Mesodermal cell (in vitro differentiated cells): ENCODE data around the gene PLA2G4A.

Experiments
- H3K27ac ChIP-seq: 2 replicates; pipeline ENCODE4 v1.7.0; 2013; ENCODE audit warnings: mild to moderate bottlenecking, low read depth, low read length, moderate library complexity; ENCODE audit not compliant: severe bottlenecking
- H3K36me3 ChIP-seq: 2 replicates; pipeline ENCODE4 v1.7.1; 2013; ENCODE audit warnings: mild to moderate bottlenecking, low read length, moderate library complexity; ENCODE audit not compliant: control insufficient read depth, insufficient read depth
- H3K4me1 ChIP-seq: one replicate; pipeline ENCODE4 v1.7.1; 2013; ENCODE audit warnings: mild to moderate bottlenecking, low read length; ENCODE audit not compliant: insufficient read depth, control insufficient read depth, poor library complexity, severe bottlenecking
- H3K4me3 ChIP-seq: 2 replicates; pipeline ENCODE4 v1.7.0; 2013; ENCODE audit warnings: low read length, control low read depth, mild to moderate bottlenecking; ENCODE audit not compliant: insufficient read depth, poor library complexity, severe bottlenecking; ENCODE audit errors: extremely low read depth
- H3K9me3 ChIP-seq: 2 replicates; pipeline ENCODE4 v1.7.1; 2013; ENCODE audit warnings: mild to moderate bottlenecking, low read length, moderate library complexity; ENCODE audit not compliant: control insufficient read depth
- WGBS, 2 experiments: methylation state at CpG; one replicate each; pipeline ENCODE4 v1.1.5; 2013; ENCODE audit warnings: missing lambda C conversion rate in 2 of 2; ENCODE audit not compliant: insufficient coverage in 2 of 2; 5-methylcytosine and 5-hydroxymethylcytosine counted together

The PLA2G4A gene

DNA sequence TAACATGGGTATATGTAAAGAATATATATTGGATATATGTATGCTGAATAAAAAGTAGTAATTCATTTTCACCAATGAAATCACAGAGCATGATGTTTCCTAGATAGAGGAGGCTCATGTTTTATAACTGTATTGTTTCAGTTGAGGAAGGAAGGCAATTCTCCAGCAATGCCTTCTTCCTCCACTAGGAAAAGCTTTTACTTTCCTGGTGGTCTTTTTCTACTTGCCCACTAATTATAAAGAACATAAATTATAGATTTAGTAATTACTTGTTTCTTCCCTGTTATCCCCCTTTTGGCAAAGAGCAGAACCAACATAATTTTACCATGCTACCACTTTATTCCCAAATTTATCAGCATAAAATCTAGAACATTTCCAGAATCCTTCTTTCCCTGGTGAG, 159.0 kb downstream of the PLA2G4A start:
- Histone ChIP-seq H3K36me3 (no peaks in the 10 kb centered on the region), H3K9me3 (no peaks in the 10 kb centered on the region), H3K27ac (no peak overlapping the region), H3K4me3 (no peak overlapping the region), H3K4me1 (no peaks in the 10 kb centered on the region)

DNA sequence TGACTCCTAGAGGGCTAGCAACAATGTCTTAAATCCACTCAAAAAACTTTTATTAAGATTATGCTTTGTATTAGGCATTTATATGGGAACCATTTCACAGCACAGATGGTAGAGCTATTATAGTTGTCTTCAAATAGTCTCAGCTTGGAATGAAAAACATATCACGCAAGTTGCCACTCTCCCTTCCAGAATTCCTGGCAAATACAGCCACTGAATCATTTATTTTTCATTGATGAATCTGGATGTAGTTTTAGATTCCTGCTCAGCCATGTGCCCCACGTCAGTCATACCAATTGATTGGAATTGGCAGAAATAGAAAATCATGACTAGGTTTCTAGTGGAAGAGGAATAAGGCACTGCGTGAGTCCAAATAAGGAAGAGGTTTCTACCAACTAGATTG, 165.2 kb downstream of the PLA2G4A start:
- 67% methylated on average over 1 of the region's 3 CpGs for WGBS, 2 experiments
- H3K4me1 ChIP-seq, result no peaks in the 10 kb centered on the region
- no peak overlapping the region for H3K27ac ChIP-seq
- no peak overlapping the region for H3K4me3 ChIP-seq
- H3K36me3 ChIP-seq, result no peaks in the 10 kb centered on the region
- H3K9me3 ChIP-seq, result no peaks in the 10 kb centered on the region

DNA sequence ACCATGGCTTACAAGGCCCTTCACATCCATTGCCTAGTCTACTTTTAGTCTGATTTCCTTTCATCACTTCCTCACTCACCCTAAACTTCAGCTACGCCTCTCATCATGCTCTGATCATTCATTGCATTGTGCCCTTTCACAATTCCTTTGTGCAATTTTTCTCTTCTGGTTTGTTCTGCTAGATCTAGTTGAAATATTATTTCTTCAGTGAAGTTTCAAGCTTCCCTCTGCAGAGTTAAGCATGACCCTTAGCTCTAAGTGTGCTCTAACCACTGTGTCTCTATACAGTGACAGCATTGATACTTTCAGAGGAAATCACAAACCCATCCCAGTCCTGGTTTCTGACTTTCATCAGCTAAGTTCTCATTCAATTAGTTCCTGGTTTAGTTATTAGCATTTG, 166.1 kb downstream of the PLA2G4A start:
- H3K4me3 ChIP-seq, result no peak overlapping the region
- H3K9me3 ChIP-seq, result no peaks in the 10 kb centered on the region
- 100% methylated on average over 1 of the region's 1 CpG for WGBS, 2 experiments
- H3K4me1 ChIP-seq, result no peaks in the 10 kb centered on the region
- H3K27ac ChIP-seq, result no peak overlapping the region
- no peaks in the 10 kb centered on the region for H3K36me3 ChIP-seq

DNA sequence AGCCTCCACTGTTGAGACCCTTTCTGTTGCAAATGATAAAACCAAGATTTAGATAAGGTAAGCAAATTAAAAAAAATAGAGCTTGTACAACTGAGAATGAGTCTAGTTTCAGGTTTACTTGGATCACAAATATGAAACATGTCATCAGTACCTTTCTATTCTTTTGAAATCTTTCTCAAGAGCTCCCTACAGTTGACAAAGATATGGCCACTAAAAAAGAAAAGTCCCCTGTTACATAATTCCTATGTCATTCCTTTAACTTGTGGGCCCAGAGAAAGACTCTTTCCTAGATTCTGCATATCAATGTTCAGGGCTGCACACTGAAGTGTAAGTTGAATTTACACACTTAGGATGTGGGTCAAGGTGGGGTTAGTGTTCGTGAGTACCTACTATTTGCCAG, 168.1 kb downstream of the PLA2G4A start:
- Histone ChIP-seq H3K36me3 (no peaks in the 10 kb centered on the region), H3K4me1 (no peaks in the 10 kb centered on the region), H3K9me3 (no peaks in the 10 kb centered on the region), H3K4me3 (no peak overlapping the region), H3K27ac (no peak overlapping the region)
- WGBS, 2 experiments, result 100% methylated on average over 1 of the region's 1 CpG; no CpG with 5 or more reads in 1 of the 2 experiments

DNA sequence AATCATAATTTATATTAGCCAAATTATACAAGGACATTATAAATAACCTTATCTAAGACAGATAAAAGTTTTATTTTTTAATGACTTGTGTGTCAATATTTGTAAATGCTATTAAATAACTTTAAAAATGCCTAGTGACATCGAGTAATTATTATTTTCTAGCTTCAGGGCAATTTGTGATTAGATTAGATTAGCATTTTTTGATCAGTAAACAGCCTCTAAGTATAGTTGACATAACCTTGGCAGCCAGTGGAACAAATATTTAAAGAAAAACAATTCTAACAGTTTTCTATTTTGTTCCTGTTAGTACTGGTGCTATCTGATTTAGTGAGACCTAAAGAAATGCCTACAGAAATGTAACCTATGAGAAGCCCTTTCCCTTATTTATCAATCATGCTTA, 169.1 kb downstream of the PLA2G4A start:
- no CpG with 5 or more reads among the region's 1 CpG for WGBS, 2 experiments
- H3K4me1 ChIP-seq, result no peaks in the 10 kb centered on the region
- no peak overlapping the region for H3K4me3 ChIP-seq
- H3K36me3 ChIP-seq, result no peaks in the 10 kb centered on the region
- no peak overlapping the region for H3K27ac ChIP-seq
- H3K9me3 ChIP-seq, result no peaks in the 10 kb centered on the region

DNA sequence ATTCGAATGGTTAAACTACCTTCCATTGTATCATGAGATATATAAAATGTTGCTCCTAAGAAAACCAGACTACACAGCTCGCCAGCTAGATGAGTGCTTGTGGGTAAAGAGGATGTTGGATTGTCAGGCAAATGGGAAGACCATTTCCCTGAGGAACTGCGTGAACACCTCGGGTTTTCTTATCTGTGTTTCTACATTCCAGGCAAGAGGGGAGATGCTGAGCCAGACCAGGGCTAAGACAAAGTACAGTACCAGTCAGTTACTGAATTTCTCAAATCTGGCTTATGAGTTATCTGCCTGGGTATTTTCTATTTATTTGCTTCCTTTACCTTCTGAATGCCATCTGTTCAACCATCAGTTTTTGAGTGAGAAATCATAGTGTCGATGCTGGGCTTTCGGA, 170.8 kb downstream of the PLA2G4A start:
- Histone ChIP-seq H3K36me3 (no peaks in the 10 kb centered on the region), H3K9me3 (no peaks in the 10 kb centered on the region), H3K4me3 (no peak overlapping the region), H3K4me1 (no peaks in the 10 kb centered on the region), H3K27ac (no peak overlapping the region)
- WGBS, 2 experiments, result 83 to 85% methylated on average over 4 to 5 of the region's 6 CpGs

DNA sequence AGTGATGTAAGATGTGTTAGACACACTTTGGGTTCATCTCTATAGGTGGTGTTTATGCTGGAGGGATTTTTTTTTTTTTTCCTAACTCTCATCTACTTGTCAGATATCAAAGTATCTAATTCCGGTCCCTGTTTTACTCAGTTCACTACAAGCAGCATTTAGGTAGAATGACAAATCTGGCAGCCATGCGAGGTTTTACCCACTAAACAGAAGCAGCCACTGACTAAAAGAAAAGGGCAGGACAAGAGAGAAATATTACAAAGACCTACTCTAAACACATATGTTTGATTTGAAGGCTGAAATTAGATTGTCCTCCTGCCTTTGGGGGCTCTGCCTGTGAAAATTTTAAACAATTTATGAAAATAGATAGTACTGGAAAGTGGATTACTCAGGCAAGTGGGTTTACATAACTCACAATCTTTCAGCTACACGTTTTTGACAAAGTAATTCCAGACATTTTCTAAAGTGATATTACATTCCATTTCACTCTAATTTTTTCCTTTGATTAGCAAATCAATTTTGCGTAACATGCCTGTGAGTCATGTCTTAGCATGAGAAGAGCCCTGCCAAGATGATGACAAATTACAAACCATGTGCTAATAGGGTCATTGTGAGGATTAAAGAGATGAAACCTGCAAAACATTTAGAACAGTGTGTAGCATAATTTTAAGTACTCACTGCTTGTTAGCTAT, 172.6 kb downstream of the PLA2G4A start:
- Histone ChIP-seq H3K4me3 (no peak overlapping the region), H3K27ac (no peak overlapping the region), H3K4me1 (no peaks in the 10 kb centered on the region), H3K36me3 (no peaks in the 10 kb centered on the region), H3K9me3 (no peaks in the 10 kb centered on the region)
- WGBS, 2 experiments, result 100% methylated on average over 1 of the region's 4 CpGs; no CpG with 5 or more reads in 1 of the 2 experiments

DNA sequence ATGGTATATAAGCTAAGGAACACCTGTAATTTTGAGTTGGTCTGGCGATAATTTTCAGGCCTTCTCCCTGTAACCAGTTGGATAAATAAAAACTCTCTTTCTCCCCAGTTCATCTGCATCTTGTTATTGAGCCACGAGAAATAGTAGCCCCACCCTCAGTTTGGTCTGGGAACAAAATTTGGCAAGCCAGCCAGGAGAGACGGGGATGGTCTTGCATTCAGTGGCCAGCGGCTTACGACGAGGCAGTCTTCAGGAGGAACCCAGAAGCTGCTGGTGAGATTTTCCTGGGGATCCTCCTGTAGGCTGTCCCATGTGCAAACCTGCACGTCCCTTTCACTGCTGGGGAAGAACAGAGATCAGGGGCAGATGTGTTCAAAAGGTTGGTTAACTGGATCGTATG, 174.6 kb downstream of the PLA2G4A start:
- peaks cover 4% of the 10 kb centered on the region for H3K9me3 ChIP-seq
- no peaks in the 10 kb centered on the region for H3K4me1 ChIP-seq
- WGBS, 2 experiments, result 86 to 95% methylated on average over 7 of the region's 8 CpGs
- H3K36me3 ChIP-seq, result no peaks in the 10 kb centered on the region
- no peak overlapping the region for H3K4me3 ChIP-seq
- no peak overlapping the region for H3K27ac ChIP-seq

DNA sequence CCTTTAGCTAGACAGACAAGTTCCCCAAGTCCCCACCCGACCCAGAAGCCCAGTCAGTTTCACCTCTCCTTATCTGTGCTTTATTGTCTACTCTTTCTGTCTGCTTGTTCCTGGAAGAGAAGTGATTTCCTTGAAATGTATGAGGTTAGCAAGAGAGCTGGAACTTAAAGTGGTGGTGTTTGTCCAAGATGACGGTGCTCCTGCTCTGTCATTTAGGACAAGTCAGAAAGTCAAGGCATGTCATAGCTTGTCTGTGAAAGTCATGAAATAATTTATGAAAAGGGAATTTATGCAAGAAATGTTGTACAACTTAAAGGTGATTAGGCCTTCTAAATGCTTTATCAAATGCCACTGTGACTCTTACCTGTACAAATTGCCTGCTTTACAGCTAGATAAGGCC, 178.1 kb downstream of the PLA2G4A start:
- no peak overlapping the region for H3K4me3 ChIP-seq
- H3K36me3 ChIP-seq, result no peaks in the 10 kb centered on the region
- no peaks in the 10 kb centered on the region for H3K4me1 ChIP-seq
- 80 to 100% methylated on average over 1 to 2 of the region's 2 CpGs for WGBS, 2 experiments
- H3K27ac ChIP-seq, result no peak overlapping the region
- peaks cover 9% of the 10 kb centered on the region for H3K9me3 ChIP-seq

DNA sequence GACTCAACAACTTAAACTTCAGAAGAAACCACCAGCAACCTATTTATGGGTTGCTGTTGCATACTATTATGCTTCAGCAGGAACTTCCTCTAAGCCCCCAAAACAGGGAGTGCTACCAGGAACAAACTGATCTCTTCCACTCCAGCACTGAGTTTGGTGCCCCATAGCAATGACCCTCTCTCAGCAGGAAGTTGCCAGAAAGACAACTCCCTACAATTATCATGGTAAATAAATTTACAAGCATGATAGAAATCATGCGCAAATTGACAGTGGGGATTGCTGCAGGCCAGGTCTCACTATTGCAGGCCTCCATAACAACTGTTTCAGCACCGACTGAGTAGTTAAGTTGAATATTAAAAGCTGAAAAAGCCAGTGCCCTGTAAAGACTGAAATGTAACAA, 180.6 kb downstream of the PLA2G4A start:
- H3K4me3 ChIP-seq, result no peak overlapping the region
- no peaks in the 10 kb centered on the region for H3K4me1 ChIP-seq
- H3K36me3 ChIP-seq, result no peaks in the 10 kb centered on the region
- H3K9me3 ChIP-seq, result peaks cover 9% of the 10 kb centered on the region
- 83 to 100% methylated on average over 1 to 2 of the region's 2 CpGs for WGBS, 2 experiments
- no peak overlapping the region for H3K27ac ChIP-seq

DNA sequence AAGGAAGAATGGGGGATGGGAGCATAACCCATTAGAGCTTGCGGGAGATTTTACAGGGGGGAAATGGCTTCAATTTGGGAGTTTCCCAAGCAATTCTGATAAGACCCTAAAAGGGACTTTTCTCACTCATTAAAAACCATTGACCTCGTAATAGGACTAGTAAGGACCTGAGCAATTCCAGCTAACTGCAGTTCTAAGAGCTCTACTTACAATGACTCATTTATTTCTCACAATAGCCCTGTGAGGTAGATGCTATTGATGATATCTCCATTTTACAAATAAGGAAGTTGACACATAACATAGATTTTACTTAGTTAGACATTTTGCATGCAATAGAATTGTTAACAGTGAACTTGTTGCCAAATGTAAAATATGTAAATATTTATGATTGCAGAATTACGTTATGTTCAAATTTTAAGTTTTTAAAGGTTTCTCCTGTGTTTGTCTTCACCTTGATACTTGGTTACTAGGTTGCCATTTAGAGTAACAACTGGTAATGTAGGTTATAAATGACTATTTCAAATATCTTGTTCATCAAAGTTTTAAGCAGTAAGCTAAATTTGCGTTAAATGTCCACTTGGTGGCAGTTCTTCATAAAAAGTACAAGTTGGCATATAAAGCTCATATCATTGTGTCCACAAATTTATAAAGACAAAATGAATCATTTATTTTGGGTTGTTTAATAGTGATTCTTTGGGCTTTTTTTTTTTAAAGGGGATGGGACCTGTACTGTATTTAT, 182.0 kb downstream of the PLA2G4A start:
- no peaks in the 10 kb centered on the region for H3K36me3 ChIP-seq
- no peaks in the 10 kb centered on the region for H3K4me1 ChIP-seq
- peaks cover 9% of the 10 kb centered on the region for H3K9me3 ChIP-seq
- no peak overlapping the region for H3K27ac ChIP-seq
- H3K4me3 ChIP-seq, result no peak overlapping the region
- 96% methylated on average over 3 of the region's 4 CpGs; no CpG with 5 or more reads in 1 of the 2 experiments for WGBS, 2 experiments
